Measurements from ENCODE around the gene SLC18B1. TPM values are rescaled to one million over a fixed set of nuclear protein-coding genes. Genes with fewer than 3 reads are reported as not detected.

SLC18B1 gene
- total RNA-seq, 2 experiments from 2014 or later: 3.4 to 6.6 TPM

- no peak overlapping the region for H3K27ac Mint-ChIP-seq
- no peaks in the 10 kb centered on the region for H3K36me3 Mint-ChIP-seq (ENCODE audit: low read depth)
- intact Hi-C loops (cut with DNase I, micrococcal nuclease): no loop called here
- DNase-seq: no peak
- no peaks in the 10 kb centered on the region for H3K27me3 Mint-ChIP-seq
- H3K4me3 Mint-ChIP-seq: no peak overlapping the region
- ChIA-PET POLR2A (no interaction called here), CTCF (interaction anchor here (1.5 kb wide), 1 partner anchor 10 kb away, joined by 3 read pairs; no protein-coding TSS in a partner anchor)
- ATAC-seq: no peak
- peaks cover 9% of the 10 kb centered on the region for H3K4me1 Mint-ChIP-seq
- no peaks in the 10 kb centered on the region for H3K9me3 Mint-ChIP-seq (ENCODE audit: low read depth)
Observed at GRCh38 chr6:132725471-132725870, 73.0 kb downstream of the SLC18B1 start.

DNA sequence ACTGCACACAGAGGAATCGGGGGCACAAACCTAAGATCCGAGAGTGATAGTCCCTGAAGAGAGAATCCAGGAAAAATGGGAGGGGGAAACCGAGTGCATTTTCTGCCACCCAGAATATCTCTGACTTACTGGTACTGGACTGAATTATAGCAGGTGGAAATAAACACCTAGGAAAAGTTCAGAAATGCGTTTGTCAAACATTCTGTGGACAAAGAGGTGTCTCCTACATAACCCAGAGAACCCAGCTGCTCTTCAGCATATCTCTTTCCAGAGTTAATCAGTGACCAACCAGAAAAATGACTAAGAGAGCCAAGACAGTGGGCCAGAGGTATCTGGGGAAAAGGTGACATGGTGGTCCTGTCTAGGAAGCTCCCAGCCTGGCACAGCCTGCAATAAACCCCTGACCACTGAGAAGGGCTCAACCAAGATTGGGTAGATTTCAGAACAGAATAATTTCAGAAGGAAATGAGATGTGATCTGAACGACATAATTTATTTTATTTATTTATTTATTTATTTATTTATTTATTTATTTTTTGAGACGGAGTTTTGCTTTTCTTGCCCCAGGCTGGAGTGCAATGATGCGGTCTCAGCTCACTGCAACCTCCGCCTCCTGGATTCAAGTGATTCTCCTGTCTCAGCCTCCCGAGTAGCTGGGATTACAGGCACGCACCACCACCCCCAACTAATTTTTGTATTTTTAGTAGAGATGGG is 78.5 kb downstream of the SLC18B1 start:
- Mint-ChIP-seq H3K4me1 (no peaks in the 10 kb centered on the region), H3K27me3 (peaks cover 5% of the 10 kb centered on the region), H3K9me3 (ENCODE audit: low read depth) (no peaks in the 10 kb centered on the region), H3K4me3 (no peak overlapping the region), H3K36me3 (ENCODE audit: low read depth) (no peaks in the 10 kb centered on the region), H3K27ac (no peak overlapping the region)
- no peak for DNase-seq
- intact Hi-C loops (cut with DNase I, micrococcal nuclease): no loop called here
- ChIA-PET CTCF (no interaction called here), POLR2A (no interaction called here)
- no peak for ATAC-seq

Other genes with a start within 250 kb of the SLC18B1 start
- gene TAAR8, start 246.0 kb downstream of the SLC18B1 start, total RNA-seq: not detected
- gene TAAR6, start 228.3 kb downstream of the SLC18B1 start, total RNA-seq: not detected
- gene TAAR5, start 208.9 kb downstream of the SLC18B1 start, total RNA-seq: not detected
- gene TAAR2, start 174.4 kb downstream of the SLC18B1 start, total RNA-seq: not detected
- not detected for gene TAAR1, start 139.5 kb downstream of the SLC18B1 start, total RNA-seq
- gene VNN1, start 84.6 kb downstream of the SLC18B1 start, total RNA-seq: not detected
- 1 to 10 TPM; 6.0 to 8.5 TPM for gene VNN2, start 40.7 kb downstream of the SLC18B1 start, total RNA-seq
- 1,000 to 10,000 TPM in 1 of 2 experiments, 100 to 1,000 TPM in 1; 837 to 2,006 TPM for gene RPS12, start 15.9 kb upstream of the SLC18B1 start, total RNA-seq